ENCODE measurements around the gene PSMC3IP. TPM values are rescaled to one million over a fixed set of nuclear protein-coding genes. Genes with fewer than 3 reads are reported as not detected.
A peak's percentile ranks its signal among the peaks of the same experiment; 100 is the strongest.

The PSMC3IP gene
- total RNA-seq, 1 experiment from 2014 or later, result 31.9 TPM

- BruUV-seq (replicated peaks), result no TSS peak
- H3K4me3 ChIP-seq (ENCODE audit: low read depth, low read length, poor library complexity, severe bottlenecking), result peak overlapping the region; percentile 88
- H3K9me3 ChIP-seq (ENCODE audit: low read depth, low read length, poor library complexity, severe bottlenecking), result no peaks in the 10 kb centered on the region
- ChIA-PET CTCF (interaction anchor here (0.6 to 2.5 kb wide), 8 partner anchors 11 to 434 kb away, joined by 3 to 15 read pairs (median 5); partner anchors contain the start of genes CNTNAP1 and TUBG2), POLR2A (ENCODE audit: low non-redundant PET) (interaction anchor here (0.6 kb wide), 1 partner anchor 247 kb away, joined by 3 read pairs; no protein-coding TSS in a partner anchor)
- peaks cover under 1% of the 10 kb centered on the region for H3K4me1 ChIP-seq (ENCODE audit: insufficient read depth, low read length, poor library complexity, severe bottlenecking)
- peaks cover 12% of the 10 kb centered on the region for H3K36me3 ChIP-seq (ENCODE audit: insufficient read depth, low read length, poor library complexity, severe bottlenecking)
- intact Hi-C loops (cut with micrococcal nuclease; ENCODE audit: unreplicated experiment), result loop anchor here (5.0 kb wide), 2 partner anchors 99 to 184 kb away; partner anchors contain the start of genes PLEKHH3 and RAMP2
- TF ChIP-seq EZH2 (IDR thresholded peaks at IDR 0.05; ENCODE audit: borderline replicate concordance, low read depth, low read length, poor library complexity, severe bottlenecking), result no peak
- peak; percentile 64 for TF ChIP-seq CTCF (conservative IDR thresholded peaks at IDR 0.05; ENCODE audit: low read depth, low read length)
- DNase-seq (ENCODE audit: low spot score), result peak; percentile 82
- peak overlapping the region; percentile 85 for H3K27ac ChIP-seq (ENCODE audit: low read depth, low read length, poor library complexity, severe bottlenecking)
- no peaks in the 10 kb centered on the region for H3K27me3 ChIP-seq (replicated peaks; ENCODE audit: insufficient read depth, low read depth, low read length, poor library complexity)
These were observed 847 bp upstream of the PSMC3IP start for GRCh38 chr17:42578282-42578869.

GRCh38 chr17:42577140-42577531, 393 bp downstream of the PSMC3IP start:
- ChIA-PET CTCF (no interaction called here), POLR2A (ENCODE audit: low non-redundant PET) (no interaction called here)
- TF ChIP-seq EZH2 (IDR thresholded peaks at IDR 0.05; ENCODE audit: borderline replicate concordance, low read depth, low read length, poor library complexity, severe bottlenecking) (no peak), CTCF (conservative IDR thresholded peaks at IDR 0.05; ENCODE audit: low read depth, low read length) (no peak)
- no TSS peak for BruUV-seq (replicated peaks)
- peak overlapping the region; percentile 85 for H3K27ac ChIP-seq (ENCODE audit: low read depth, low read length, poor library complexity, severe bottlenecking)
- DNase-seq (ENCODE audit: low spot score), result no peak
- H3K36me3 ChIP-seq (ENCODE audit: insufficient read depth, low read length, poor library complexity, severe bottlenecking), result peaks cover 22% of the 10 kb centered on the region
- no peaks in the 10 kb centered on the region for H3K9me3 ChIP-seq (ENCODE audit: low read depth, low read length, poor library complexity, severe bottlenecking)
- H3K4me3 ChIP-seq (ENCODE audit: low read depth, low read length, poor library complexity, severe bottlenecking), result peak overlapping the region; percentile 88
- no peaks in the 10 kb centered on the region for H3K27me3 ChIP-seq (replicated peaks; ENCODE audit: insufficient read depth, low read depth, low read length, poor library complexity)
- H3K4me1 ChIP-seq (ENCODE audit: insufficient read depth, low read length, poor library complexity, severe bottlenecking), result peaks cover 5% of the 10 kb centered on the region
- intact Hi-C loops (cut with micrococcal nuclease; ENCODE audit: unreplicated experiment), result loop anchor here (5.0 kb wide), 2 partner anchors 100 to 185 kb away; partner anchors contain the start of genes PLEKHH3 and RAMP2

DNA sequence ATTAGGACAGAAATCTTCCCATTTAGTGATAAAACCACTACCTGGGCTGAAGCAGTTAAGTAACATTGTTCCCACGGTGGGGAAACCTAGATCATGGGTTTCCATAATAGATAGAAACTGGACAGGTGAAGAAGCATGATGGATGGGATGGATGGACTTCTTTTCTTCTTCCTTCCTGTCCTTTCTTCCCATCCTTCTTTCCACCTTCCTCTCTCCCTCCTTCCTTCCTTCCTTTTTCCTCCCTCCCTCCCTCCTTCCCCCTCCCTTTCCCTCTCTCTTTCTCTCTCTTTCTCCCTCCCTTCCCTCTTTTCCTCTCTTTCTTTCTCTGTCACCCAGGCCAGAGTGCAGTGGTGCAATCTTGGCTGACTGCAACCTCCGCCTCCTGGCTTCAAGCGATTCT, 3.1 kb downstream of the PSMC3IP start:
- peaks cover 5% of the 10 kb centered on the region for H3K4me1 ChIP-seq (ENCODE audit: insufficient read depth, low read length, poor library complexity, severe bottlenecking)
- ChIA-PET POLR2A (ENCODE audit: low non-redundant PET) (no interaction called here), CTCF (no interaction called here)
- no peaks in the 10 kb centered on the region for H3K9me3 ChIP-seq (ENCODE audit: low read depth, low read length, poor library complexity, severe bottlenecking)
- no peak for TF ChIP-seq CTCF (conservative IDR thresholded peaks at IDR 0.05; ENCODE audit: low read depth, low read length)
- no peak for TF ChIP-seq EZH2 (IDR thresholded peaks at IDR 0.05; ENCODE audit: borderline replicate concordance, low read depth, low read length, poor library complexity, severe bottlenecking)
- no peak for DNase-seq (ENCODE audit: low spot score)
- no peaks in the 10 kb centered on the region for H3K27me3 ChIP-seq (replicated peaks; ENCODE audit: insufficient read depth, low read depth, low read length, poor library complexity)
- intact Hi-C loops (cut with micrococcal nuclease; ENCODE audit: unreplicated experiment), result no loop called here
- H3K4me3 ChIP-seq (ENCODE audit: low read depth, low read length, poor library complexity, severe bottlenecking), result no peak overlapping the region
- no TSS peak for BruUV-seq (replicated peaks)
- no peak overlapping the region for H3K27ac ChIP-seq (ENCODE audit: low read depth, low read length, poor library complexity, severe bottlenecking)
- peaks cover 42% of the 10 kb centered on the region for H3K36me3 ChIP-seq (ENCODE audit: insufficient read depth, low read length, poor library complexity, severe bottlenecking)
